ENCODE results near the gene DHRSX. TPM values are rescaled to one million over a fixed set of nuclear protein-coding genes. Genes with fewer than 3 reads are reported as not detected.

Gene DHRSX
- total and polyA plus RNA-seq, 10 of the 15 experiments (the other 5 are each of a cell fraction or from before 2014, with no cell fraction given) = 1.7 to 39.5 (median 16.5) TPM

GRCh38 chrX:2311501-2311900 lies 189.3 kb downstream of the DHRSX start:
- in situ Hi-C loops (cut with MboI) = no loop called here
- no peaks in the 10 kb centered on the region for H3K36me3 ChIP-seq (ENCODE audit: control insufficient read depth in 2 of 2, insufficient read depth in 2 of 2, low read length in 1 of 2)
- no peak overlapping the region for H3K27ac ChIP-seq (ENCODE audit: control insufficient read depth, insufficient read depth)
- FAIRE-seq = no peak
- ChIA-PET SMC1A (ENCODE audit: uncharacterized antibody, unreplicated experiment) (no interaction called here), RAD21 (ENCODE audit: unreplicated experiment) (no interaction called here), POLR2A (no interaction called here), CTCF (no interaction called here)
- H3K79me2 ChIP-seq (ENCODE audit: control insufficient read depth, insufficient read depth, low read length) = no peaks in the 10 kb centered on the region
- no peaks in the 10 kb centered on the region for H3K27me3 ChIP-seq (replicated peaks in 1 of 2; ENCODE audit: control insufficient read depth in 2 of 2, insufficient read depth in 2 of 2, low read length in 1 of 2)
- H2AFZ ChIP-seq (ENCODE audit: control insufficient read depth, low read depth, low read length) = no peak overlapping the region
- no peak overlapping the region for H3K4me3 ChIP-seq
- BruUV-seq (replicated peaks) = no TSS peak
- intact Hi-C loops (cut with micrococcal nuclease; ENCODE audit: unreplicated experiment) = no loop called here
- ATAC-seq = no peak
- peaks cover 2% of the 10 kb centered on the region; the same call in 2 of the 3 replicates for H3K9me3 ChIP-seq (replicated peaks; ENCODE audit: control insufficient read depth, insufficient read depth, low read length)
- H4K20me1 ChIP-seq (ENCODE audit: control insufficient read depth, insufficient read depth) = no peaks in the 10 kb centered on the region
- H3K9ac ChIP-seq (ENCODE audit: control insufficient read depth, insufficient read depth, low read length) = no peak overlapping the region
- H3K4me2 ChIP-seq (ENCODE audit: control insufficient read depth, insufficient read depth) = no peak overlapping the region
- no peaks in the 10 kb centered on the region for H3K4me1 ChIP-seq (ENCODE audit: control insufficient read depth, insufficient read depth, low read length)
- 81% methylated on average over 11 of the region's 11 CpGs for WGBS (ENCODE audit: insufficient coverage, insufficient replicate concordance, low lambda C conversion rate, missing lambda C conversion rate)
- no peak for DNase-seq (ENCODE audit: low read depth, low spot score)
- TF ChIP-seq RELA (IDR thresholded peaks at IDR 0.05; ENCODE audit: borderline replicate concordance, partially characterized antibody) (no peak), MYB (IDR thresholded peaks at IDR 0.05; ENCODE audit: borderline replicate concordance, low read depth, low read length) (no peak), ASH2L (IDR thresholded peaks at IDR 0.05; ENCODE audit: borderline replicate concordance, low read depth) (no peak), NKRF (conservative IDR thresholded peaks at IDR 0.05) (no peak), BCL3 (IDR thresholded peaks at IDR 0.05; ENCODE audit: borderline replicate concordance, insufficient read depth, low read depth, low read length, poor library complexity, severe bottlenecking) (no peak), E2F8 (IDR thresholded peaks at IDR 0.05; ENCODE audit: low read depth, partially characterized antibody) (no peak), ZNF384 (IDR thresholded peaks at IDR 0.05; ENCODE audit: borderline replicate concordance, low read depth, low read length) (no peak), IRF5 (IDR thresholded peaks at IDR 0.05; ENCODE audit: borderline replicate concordance) (no peak), CHD1 (IDR thresholded peaks at IDR 0.05; ENCODE audit: low read depth, low read length) (no peak), RAD21 (IDR thresholded peaks at IDR 0.05; ENCODE audit: insufficient read depth, low read depth, low read length) (no peak), ZNF592 (IDR thresholded peaks at IDR 0.05) (no peak)
